GM19324 (cell line): ENCODE results near the gene DFFA.
"Not testable (repeated sequence)": the region's sequence is repeated elsewhere in the genome, so short reads cannot be mapped to it uniquely, and the experiment has no call there.

Source experiments
- ATAC-seq: cut with Tn5 transposase; IDR thresholded peaks from one replicate; pipeline ENCODE4 v1.9.1; 2021; ENCODE audit warnings: mild to moderate bottlenecking, moderate library complexity; ENCODE audit not compliant: unreplicated experiment, low FRiP score

Gene DFFA

GRCh38 chr1:10506046-10506676 is 33.8 kb upstream of the DFFA start:
- not testable (repeated sequence) for ATAC-seq

- no peak for ATAC-seq
Observed at GRCh38 chr1:10504249-10504648, 31.9 kb upstream of the DFFA start.

- no peak for ATAC-seq
Observed at GRCh38 chr1:10502206-10502605, 29.9 kb upstream of the DFFA start.

- ATAC-seq, result no peak
Observed at GRCh38 chr1:10498231-10498630, 25.9 kb upstream of the DFFA start.

GRCh38 chr1:10497109-10497508 is 24.8 kb upstream of the DFFA start:
- no peak for ATAC-seq

GRCh38 chr1:10495952-10496351 is 23.6 kb upstream of the DFFA start:
- no peak for ATAC-seq

GRCh38 chr1:10495475-10495817 is 23.1 kb upstream of the DFFA start:
- ATAC-seq, result no peak

- ATAC-seq, result no peak
Observed at GRCh38 chr1:10494754-10495474, 22.6 kb upstream of the DFFA start.

GRCh38 chr1:10494418-10494753 is 22.1 kb upstream of the DFFA start:
- ATAC-seq, result no peak

- no peak for ATAC-seq
Observed at GRCh38 chr1:10490286-10490970, 18.1 kb upstream of the DFFA start.

GRCh38 chr1:10489291-10490055 is 17.1 kb upstream of the DFFA start:
- no peak for ATAC-seq

GRCh38 chr1:10484521-10484920 is 12.2 kb upstream of the DFFA start:
- no peak for ATAC-seq

- no peak for ATAC-seq
Observed at GRCh38 chr1:10480614-10481013, 8.3 kb upstream of the DFFA start.

- no peak for ATAC-seq
Observed at GRCh38 chr1:10479296-10479695, 7.0 kb upstream of the DFFA start.

GRCh38 chr1:10475510-10475909 is 3.2 kb upstream of the DFFA start:
- no peak for ATAC-seq

GRCh38 chr1:10474613-10475507 is 2.5 kb upstream of the DFFA start, which contains the start of gene PEX14:
Gene PEX14 (plus strand): TSS chr1:10474950. CDS start chr1:10474967, 17 bp downstream.
- peak; percentile 47 for ATAC-seq

- not testable (repeated sequence) for ATAC-seq
Observed at GRCh38 chr1:10474309-10474612, 1.9 kb upstream of the DFFA start.

- no peak for ATAC-seq
Observed at GRCh38 chr1:10473145-10473765, 926 bp upstream of the DFFA start.

GRCh38 chr1:10471411-10472219 is 714 bp downstream of the DFFA start:
- no peak for ATAC-seq
